GM12875 (cell line): Measurements from ENCODE around the gene PRKCQ.

Experiments used
- H3K4me3 ChIP-seq: one replicate; pipeline ENCODE4 v1.5.1; 2011; ENCODE audit warnings: low read depth, low read length, control low read depth
- CTCF ChIP-seq: IDR thresholded peaks from 2 replicates; pipeline ENCODE4 v1.5.1; 2011; ENCODE audit warnings: low read depth, mild to moderate bottlenecking, control low read depth, inconsistent platforms, low read length, moderate library complexity, borderline replicate concordance; ENCODE audit not compliant: insufficient read depth

The PRKCQ gene

GRCh38 chr10:6395606-6396005 lies 184.5 kb downstream of the PRKCQ start:
- no peak overlapping the region for H3K4me3 ChIP-seq
- TF ChIP-seq CTCF = no peak

- H3K4me3 ChIP-seq = no peak overlapping the region
- TF ChIP-seq CTCF = no peak
These were observed 186.0 kb downstream of the PRKCQ start for GRCh38 chr10:6394084-6394483.

GRCh38 chr10:6393168-6393567 lies 186.9 kb downstream of the PRKCQ start:
- H3K4me3 ChIP-seq = no peak overlapping the region
- TF ChIP-seq CTCF = no peak

- no peak overlapping the region for H3K4me3 ChIP-seq
- TF ChIP-seq CTCF = no peak
These were observed 189.7 kb downstream of the PRKCQ start for GRCh38 chr10:6390213-6390845.

GRCh38 chr10:6388261-6388893 lies 191.7 kb downstream of the PRKCQ start:
- H3K4me3 ChIP-seq = no peak overlapping the region
- TF ChIP-seq CTCF = no peak

- no peak overlapping the region for H3K4me3 ChIP-seq
- no peak for TF ChIP-seq CTCF
These were observed 193.1 kb downstream of the PRKCQ start for GRCh38 chr10:6386960-6387359.

GRCh38 chr10:6386346-6386745 lies 193.7 kb downstream of the PRKCQ start:
- no peak overlapping the region for H3K4me3 ChIP-seq
- TF ChIP-seq CTCF = no peak
